Spinal cord (tissue), 10 donors: ENCODE results near the gene PAPSS1. TPM values are rescaled to one million over a fixed set of nuclear protein-coding genes. Genes with fewer than 3 reads are reported as not detected.

Source experiments
- DNase-seq, 6 donors: peaks; one replicate each; pipeline versions ENCODE4 v3.0.0 to v3.0.0-alpha.2; 2013 to 2015; ENCODE audit warnings: low spot score in 6 of 6, low read depth in 4 of 6
- H3K27ac ChIP-seq: one replicate; pipeline ENCODE4 v1.5.1; 2013; ENCODE audit warnings: low read depth, low read length, control low read depth
- H3K27me3 ChIP-seq: one replicate; pipeline ENCODE4 v1.6.1; 2013; ENCODE audit warnings: low read length; ENCODE audit not compliant: control insufficient read depth, insufficient read depth
- H3K36me3 ChIP-seq: one replicate; pipeline ENCODE4 v1.6.1; 2013; ENCODE audit warnings: low read length; ENCODE audit not compliant: control insufficient read depth, insufficient read depth
- H3K4me1 ChIP-seq: one replicate; pipeline ENCODE4 v1.6.1; 2013; ENCODE audit warnings: low read length; ENCODE audit not compliant: control insufficient read depth, insufficient read depth
- H3K4me3 ChIP-seq: one replicate; pipeline ENCODE4 v1.5.1; 2013; ENCODE audit warnings: low read depth, low read length, control low read depth
- H3K9me3 ChIP-seq: one replicate; pipeline ENCODE4 v1.6.1; 2013; ENCODE audit warnings: low read length; ENCODE audit not compliant: control insufficient read depth, insufficient read depth
- WGBS: methylation state at CpG from one replicate; pipeline ENCODE4 v1.1.5; 2013; ENCODE audit warnings: missing lambda C conversion rate; ENCODE audit not compliant: insufficient coverage; 5-methylcytosine and 5-hydroxymethylcytosine counted together
- polyA plus RNA-seq, 2 donors: library from polyadenylated mRNA; unstranded; fragments of 120-200 nt; gene quantifications; one replicate each; pipeline ENCODE4 v1.2.1, GENCODE V29; 2013; ENCODE audit not compliant: insufficient read length in 2 of 2
- total RNA-seq, 2 donors: library from RNA; depleted of rRNA in 1 of 2; stranded (reverse); fragments of 120-200 nt in 1 of 2; fragments of >200 nt in 1 of 2; gene quantifications; one replicate each; pipeline versions ENCODE4 v1.2.3 to v1.2.4, GENCODE V29; 2013 to 2014
- donor health status: healthy.

Gene PAPSS1
- total and polyA plus RNA-seq, 4 donors, result 74.9 to 151 (median 119) TPM

GRCh38 chr4:107693132-107693531 lies 26.9 kb downstream of the PAPSS1 start:
- Histone ChIP-seq H3K9me3 (peaks cover 2% of the 10 kb centered on the region), H3K4me1 (no peaks in the 10 kb centered on the region), H3K27ac (no peak overlapping the region), H3K36me3 (no peaks in the 10 kb centered on the region), H3K4me3 (no peak overlapping the region), H3K27me3 (no peaks in the 10 kb centered on the region)
- no peak for DNase-seq
- WGBS, result 80% methylated on average over 2 of the region's 2 CpGs

DNA sequence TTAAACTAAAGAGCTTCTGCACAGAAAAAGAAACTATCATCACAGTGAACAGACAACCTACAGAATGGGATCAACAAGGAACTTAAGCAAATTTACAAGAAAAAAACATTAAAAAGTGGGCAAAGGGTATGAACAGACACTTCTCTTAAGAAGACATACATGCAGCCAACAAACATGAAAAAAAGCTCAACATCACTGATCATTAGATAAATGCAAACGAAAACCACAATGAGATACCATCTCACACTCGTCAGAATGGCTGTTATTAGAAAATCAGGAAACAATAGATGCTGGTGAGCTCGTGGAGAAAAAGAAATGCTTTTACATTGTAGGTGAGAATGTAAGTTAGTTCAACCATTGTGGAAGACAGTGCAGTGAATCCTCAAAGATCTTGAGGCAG lies 27.8 kb downstream of the PAPSS1 start:
- Histone ChIP-seq H3K4me1 (no peaks in the 10 kb centered on the region), H3K27ac (no peak overlapping the region), H3K9me3 (peaks cover 2% of the 10 kb centered on the region), H3K27me3 (no peaks in the 10 kb centered on the region), H3K36me3 (no peaks in the 10 kb centered on the region), H3K4me3 (no peak overlapping the region)
- DNase-seq, result no peak
- WGBS, result no CpG with 5 or more reads among the region's 3 CpGs

- H3K4me1 ChIP-seq, result no peaks in the 10 kb centered on the region
- H3K27ac ChIP-seq, result no peak overlapping the region
- no peaks in the 10 kb centered on the region for H3K36me3 ChIP-seq
- 68% methylated on average over 3 of the region's 4 CpGs for WGBS
- no peak for DNase-seq
- H3K4me3 ChIP-seq, result no peak overlapping the region
- H3K27me3 ChIP-seq, result no peaks in the 10 kb centered on the region
- H3K9me3 ChIP-seq, result peaks cover 1% of the 10 kb centered on the region
Measured at GRCh38 chr4:107691378-107691777, 28.7 kb downstream of the PAPSS1 start.

DNA sequence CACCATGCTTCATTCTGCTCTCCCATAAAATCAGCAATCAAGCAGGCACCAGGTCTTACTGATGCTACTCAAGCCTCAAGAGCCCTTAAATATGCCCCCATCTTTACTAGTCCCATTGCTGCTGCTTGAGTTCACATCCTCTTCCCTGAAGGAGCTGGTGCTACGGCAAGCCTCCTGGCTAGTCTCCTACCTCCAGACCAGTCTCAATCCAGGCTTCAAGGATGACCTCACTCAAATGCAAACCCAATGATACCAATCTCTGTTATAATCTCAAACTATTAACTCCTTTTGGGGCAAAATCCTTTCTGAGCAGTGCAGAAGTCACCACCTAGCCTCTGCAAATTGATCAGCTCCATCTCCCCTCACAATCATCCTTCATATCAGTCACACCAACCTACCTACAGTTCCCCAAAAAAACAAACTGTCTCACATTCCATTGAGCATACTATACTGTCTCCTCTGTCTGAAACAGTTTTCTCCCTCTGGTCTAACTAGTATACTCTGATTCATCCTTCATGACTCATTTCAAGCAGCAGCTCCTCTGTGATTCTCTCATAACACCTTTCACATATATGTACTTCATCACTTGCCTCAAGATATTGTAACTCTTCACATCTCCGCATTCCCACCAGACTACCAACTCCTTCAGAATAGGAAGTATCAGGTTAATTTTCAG lies 30.0 kb downstream of the PAPSS1 start:
- WGBS, result 100% methylated on average over 2 of the region's 2 CpGs
- Histone ChIP-seq H3K27ac (no peak overlapping the region), H3K36me3 (peaks cover 3% of the 10 kb centered on the region), H3K4me1 (no peaks in the 10 kb centered on the region), H3K27me3 (no peaks in the 10 kb centered on the region), H3K9me3 (no peaks in the 10 kb centered on the region), H3K4me3 (no peak overlapping the region)
- DNase-seq, result no peak

DNA sequence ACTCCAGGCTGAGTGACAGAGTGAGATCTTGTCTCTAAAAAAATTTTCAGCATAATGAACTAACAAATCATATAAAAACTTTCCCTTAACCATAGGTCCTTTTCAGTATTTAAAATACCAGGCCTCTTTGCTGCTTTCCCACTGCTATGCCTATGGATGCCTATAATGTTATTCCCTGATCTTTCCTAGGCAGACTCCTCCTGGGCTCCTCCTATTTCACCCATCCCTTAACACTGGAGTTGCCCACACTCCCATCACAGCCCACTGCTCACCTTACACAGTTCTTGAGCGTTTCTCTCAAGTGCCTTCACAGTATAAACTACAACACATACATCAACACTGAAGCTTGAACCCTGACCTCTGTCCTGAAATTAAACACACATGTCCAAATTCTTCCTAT lies 31.6 kb downstream of the PAPSS1 start:
- WGBS, result 71% methylated on average over 1 of the region's 1 CpG
- Histone ChIP-seq H3K9me3 (no peaks in the 10 kb centered on the region), H3K36me3 (peaks cover 3% of the 10 kb centered on the region), H3K4me1 (no peaks in the 10 kb centered on the region), H3K27ac (no peak overlapping the region), H3K4me3 (no peak overlapping the region), H3K27me3 (no peaks in the 10 kb centered on the region)
- no peak for DNase-seq

DNA sequence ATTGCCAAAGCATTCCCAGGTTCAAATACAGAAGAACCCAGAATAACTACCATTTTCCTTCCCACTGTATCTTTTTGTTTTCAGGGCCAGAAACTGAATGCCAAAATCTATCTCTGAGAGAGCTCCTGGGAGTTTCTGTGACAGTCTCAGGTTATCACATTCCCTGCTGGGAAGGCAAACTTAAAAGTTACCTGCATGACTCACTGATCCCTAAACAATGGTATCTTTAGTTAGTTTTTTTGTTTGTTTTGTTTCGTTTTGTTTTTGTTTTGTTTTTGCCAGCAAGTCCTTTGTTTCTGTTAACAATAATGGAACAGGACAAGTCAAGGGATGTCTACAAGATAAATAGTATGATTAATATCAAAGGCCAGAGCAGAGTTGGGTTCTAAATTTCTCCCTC lies 34.3 kb downstream of the PAPSS1 start:
- DNase-seq, result no peak

DNA sequence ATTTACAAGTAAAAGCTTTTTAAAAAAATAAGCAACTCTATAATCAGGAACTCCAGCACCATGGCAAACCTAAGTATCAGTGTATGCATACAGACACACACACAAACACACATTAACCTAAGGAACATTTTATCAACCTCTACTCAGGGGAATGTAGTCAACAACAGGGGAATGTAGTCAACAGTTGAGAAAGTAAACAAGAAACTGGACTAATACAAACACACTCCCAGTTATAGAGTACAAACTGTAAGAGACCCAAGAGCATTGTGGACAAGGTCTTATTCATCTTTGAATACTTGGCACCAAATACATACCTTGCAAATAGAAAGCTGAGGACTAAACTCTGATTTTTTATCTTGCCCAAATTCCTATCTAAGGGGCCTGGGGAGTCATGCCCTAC lies 36.2 kb downstream of the PAPSS1 start:
- Histone ChIP-seq H3K4me3 (no peak overlapping the region), H3K4me1 (no peaks in the 10 kb centered on the region), H3K36me3 (peaks cover 12% of the 10 kb centered on the region), H3K27ac (no peak overlapping the region), H3K9me3 (no peaks in the 10 kb centered on the region), H3K27me3 (no peaks in the 10 kb centered on the region)
- DNase-seq, result no peak

More for the DNA sequence above, 34.3 kb downstream of the PAPSS1 start:
- Histone ChIP-seq H3K4me3 (no peak overlapping the region), H3K36me3 (peaks cover 9% of the 10 kb centered on the region), H3K9me3 (no peaks in the 10 kb centered on the region), H3K27ac (no peak overlapping the region), H3K4me1 (no peaks in the 10 kb centered on the region), H3K27me3 (no peaks in the 10 kb centered on the region)
- WGBS, result no CpG with 5 or more reads among the region's 1 CpG

DNA sequence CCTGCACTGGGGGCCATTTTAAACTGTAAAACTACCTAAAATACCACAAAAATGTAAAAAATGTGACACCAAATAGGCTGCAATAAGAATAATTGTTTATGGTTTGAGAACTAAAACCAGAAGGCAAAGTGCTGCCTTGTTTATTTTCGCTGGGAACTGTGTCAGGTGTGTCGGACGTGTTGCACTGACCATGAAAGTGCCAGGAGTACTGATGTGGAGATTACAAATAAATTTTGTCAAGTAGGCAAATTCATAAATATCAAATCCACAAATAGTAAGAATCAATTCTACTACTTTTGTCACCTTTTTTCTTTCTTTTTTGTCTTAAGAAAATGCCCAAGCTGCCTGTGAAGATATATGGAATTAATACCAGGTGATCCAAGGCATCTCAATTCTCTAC lies 37.7 kb downstream of the PAPSS1 start:
- Histone ChIP-seq H3K4me1 (no peaks in the 10 kb centered on the region), H3K27me3 (no peaks in the 10 kb centered on the region), H3K36me3 (peaks cover 12% of the 10 kb centered on the region), H3K27ac (no peak overlapping the region), H3K4me3 (no peak overlapping the region), H3K9me3 (no peaks in the 10 kb centered on the region)
- no CpG with 5 or more reads among the region's 3 CpGs for WGBS
- DNase-seq, result no peak

DNA sequence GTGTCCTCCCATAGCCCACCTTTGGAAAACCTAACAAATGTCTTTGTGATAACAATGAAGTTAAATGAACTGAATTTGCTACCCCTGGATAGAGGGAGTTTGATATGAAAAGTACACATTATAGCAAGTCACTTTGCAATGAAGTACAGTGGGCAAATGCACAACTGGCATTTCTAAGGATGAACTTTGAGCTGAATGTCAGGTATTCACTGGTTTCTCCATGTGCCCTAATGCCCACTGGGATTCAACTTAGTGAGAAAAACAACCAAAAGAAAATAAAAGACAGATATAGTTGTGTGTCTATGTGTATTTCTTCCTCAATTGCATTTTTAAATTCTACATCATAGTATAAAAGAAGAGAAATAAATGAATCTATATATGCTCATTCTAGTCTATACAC lies 51.0 kb downstream of the PAPSS1 start:
- H3K9me3 ChIP-seq, result no peaks in the 10 kb centered on the region
- no peak for DNase-seq
- H3K4me1 ChIP-seq, result no peaks in the 10 kb centered on the region
- no peak overlapping the region for H3K4me3 ChIP-seq
- H3K27ac ChIP-seq, result no peak overlapping the region
- H3K36me3 ChIP-seq, result no peaks in the 10 kb centered on the region
- no peaks in the 10 kb centered on the region for H3K27me3 ChIP-seq

- no peak overlapping the region for H3K4me3 ChIP-seq
- H3K27me3 ChIP-seq, result no peaks in the 10 kb centered on the region
- WGBS, result no CpG with 5 or more reads among the region's 1 CpG
- H3K27ac ChIP-seq, result no peak overlapping the region
- peak in 4 of 6 donors; percentile 12 to 66 (median 34) for DNase-seq
- H3K9me3 ChIP-seq, result no peaks in the 10 kb centered on the region
- no peaks in the 10 kb centered on the region for H3K36me3 ChIP-seq
- no peaks in the 10 kb centered on the region for H3K4me1 ChIP-seq
Measured at GRCh38 chr4:107666134-107666533, 53.9 kb downstream of the PAPSS1 start.
